ENCODE results near the gene UBR3.

UBR3 gene

DNA sequence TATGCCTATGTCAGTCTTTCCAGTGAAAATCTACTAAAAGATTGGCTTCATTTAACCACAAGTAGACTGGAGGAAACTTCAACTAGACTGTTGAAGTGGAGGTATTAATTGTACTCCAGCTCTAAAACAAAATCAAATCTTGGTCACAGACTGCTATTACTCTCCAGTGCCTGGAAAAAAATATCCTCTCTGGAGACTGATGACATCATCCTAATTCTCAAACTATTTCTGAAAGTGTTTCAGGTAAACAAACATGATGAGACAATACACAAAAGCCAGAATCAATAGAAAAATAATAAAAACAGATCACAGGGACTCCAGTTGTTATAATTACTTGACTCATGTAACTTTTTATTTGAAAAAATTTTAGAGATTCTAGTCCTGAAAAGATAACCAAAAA lies 263.0 kb downstream of the UBR3 start:
- TF ChIP-seq CTCF (conservative IDR thresholded peaks at IDR 0.05) = no peak

GRCh38 chr2:170091436-170091835 lies 264.2 kb downstream of the UBR3 start:
- H3K27ac ChIP-seq = no peak overlapping the region
- no peak for TF ChIP-seq CTCF (conservative IDR thresholded peaks at IDR 0.05)

More for the DNA sequence above, 263.0 kb downstream of the UBR3 start:
- H3K27ac ChIP-seq = no peak overlapping the region

- TF ChIP-seq CTCF (conservative IDR thresholded peaks at IDR 0.05) = no peak
- no peak overlapping the region for H3K27ac ChIP-seq
Observed at GRCh38 chr2:170092436-170093060, 265.3 kb downstream of the UBR3 start.

DNA sequence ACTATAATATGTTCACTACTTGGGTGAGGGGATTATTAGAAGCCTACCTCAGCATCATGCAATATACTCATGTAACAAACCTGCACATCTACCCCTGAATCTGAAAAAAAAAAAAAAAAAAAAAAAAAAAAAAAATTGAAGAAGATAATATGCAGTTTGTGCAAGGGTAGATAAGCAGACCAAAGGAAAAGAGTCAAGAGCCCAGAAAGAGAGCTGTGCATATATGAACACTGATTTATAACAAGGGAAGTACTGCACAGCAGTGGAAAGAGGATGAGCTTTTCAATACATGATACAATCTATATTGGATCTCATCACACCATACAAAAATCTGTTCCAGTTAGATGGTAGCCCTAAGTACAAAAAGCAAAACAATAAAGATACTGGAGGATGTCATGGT lies 268.1 kb downstream of the UBR3 start:
- H3K27ac ChIP-seq = no peak overlapping the region
- TF ChIP-seq CTCF (conservative IDR thresholded peaks at IDR 0.05) = no peak

- TF ChIP-seq CTCF (conservative IDR thresholded peaks at IDR 0.05) = no peak
- no peak overlapping the region for H3K27ac ChIP-seq
Observed at GRCh38 chr2:170098626-170099312, 271.5 kb downstream of the UBR3 start.

GRCh38 chr2:170101789-170102188 lies 274.5 kb downstream of the UBR3 start:
- no peak for TF ChIP-seq CTCF (conservative IDR thresholded peaks at IDR 0.05)
- no peak overlapping the region for H3K27ac ChIP-seq

DNA sequence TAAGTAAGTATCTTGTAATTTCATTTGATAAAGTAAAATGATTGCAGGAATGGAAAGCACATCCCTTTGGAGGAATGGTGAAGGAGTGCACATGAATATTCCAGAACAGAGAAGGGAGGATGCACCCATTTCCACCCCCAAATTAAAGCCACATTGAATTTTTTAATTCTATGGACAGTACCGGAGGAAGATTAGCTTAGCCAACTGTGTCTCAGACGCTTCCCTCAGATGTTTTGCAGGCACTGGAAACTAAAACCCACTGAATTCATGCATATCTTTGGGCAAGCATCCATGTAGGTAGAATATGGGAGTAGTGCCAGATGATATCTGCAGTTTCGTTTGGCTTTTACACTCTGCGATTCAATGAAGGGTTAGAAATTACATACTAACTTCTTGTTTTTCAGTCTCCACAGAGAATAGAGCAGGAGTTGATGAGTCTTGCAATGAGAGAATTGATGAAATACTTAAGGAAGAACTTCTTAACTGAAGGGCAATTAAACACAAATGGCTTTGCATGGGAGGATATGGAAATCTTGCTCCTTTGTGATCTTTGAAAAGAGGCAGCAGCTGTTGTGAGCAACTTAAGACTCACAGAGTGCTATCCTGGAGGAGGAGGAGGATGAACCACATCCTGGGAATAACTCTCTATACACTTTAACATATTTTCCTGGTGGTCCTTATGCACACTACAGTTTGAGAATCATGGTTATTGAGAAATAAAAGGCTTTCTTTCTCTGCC lies 279.0 kb downstream of the UBR3 start:
- no peak overlapping the region for H3K27ac ChIP-seq
- TF ChIP-seq CTCF (conservative IDR thresholded peaks at IDR 0.05) = no peak

Measured in VCaP (cell line).